ENCODE measurements around the gene TMEM18. TPM values are rescaled to one million over a fixed set of nuclear protein-coding genes. Genes with fewer than 3 reads are reported as not detected.

TMEM18 gene
- total and polyA plus RNA-seq, 2 of the 4 experiments (the other 2 are of a cell fraction), result 15.2 to 30.2 TPM

DNA sequence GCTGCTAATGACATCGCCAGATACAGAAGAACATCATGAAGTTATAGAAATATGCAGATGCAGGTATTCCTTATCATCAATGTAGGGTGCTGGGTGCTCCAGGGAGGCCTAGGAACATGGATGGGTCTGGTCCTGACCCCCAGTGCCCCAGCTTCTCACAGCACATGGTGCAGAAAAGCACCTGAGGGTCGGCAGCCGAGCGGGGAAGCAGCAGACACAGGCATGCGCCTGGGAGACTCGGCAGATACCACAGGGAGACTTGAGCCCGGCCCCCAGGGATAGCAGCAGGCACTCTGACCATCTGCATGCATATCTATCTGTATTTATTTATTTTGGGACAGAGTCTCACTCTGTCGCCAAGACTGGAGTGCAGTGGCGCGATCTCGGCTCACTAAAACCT lies 43.2 kb downstream of the TMEM18 start:
- Histone ChIP-seq H4K20me1 (ENCODE audit: insufficient read depth, low read length) (no peaks in the 10 kb centered on the region), H4K5ac (ENCODE audit: low read depth, low read length) (no peak overlapping the region), H3K4me1 (ENCODE audit: control insufficient read depth, insufficient read depth, low read length) (no peaks in the 10 kb centered on the region), H3K9me1 (ENCODE audit: insufficient read depth, low read length) (no peaks in the 10 kb centered on the region), H3K14ac (replicated peaks; ENCODE audit: low read depth, low read length) (no peak overlapping the region), H2BK15ac (ENCODE audit: low read depth, low read length) (no peak overlapping the region), H4K91ac (ENCODE audit: insufficient read depth, low read depth, low read length) (no peak overlapping the region), H2AK5ac (ENCODE audit: low read depth, low read length) (no peak overlapping the region), H2AFZ (replicated peaks; ENCODE audit: low read length, poor library complexity) (no peak overlapping the region), H2AK9ac (replicated peaks; ENCODE audit: low read depth, low read length, poor library complexity) (no peak overlapping the region), H3K4ac (ENCODE audit: low read depth, low read length) (no peak overlapping the region), H3K27me3 (ENCODE audit: control insufficient read depth, insufficient read depth, low read length) (no peaks in the 10 kb centered on the region), H2BK5ac (ENCODE audit: low read depth, low read length, poor library complexity, severe bottlenecking) (no peak overlapping the region), H3K56ac (ENCODE audit: extremely low read depth, insufficient read depth, low read length) (no peak overlapping the region), H3K4me3 (ENCODE audit: insufficient read depth, low read depth, low read length) (no peak overlapping the region), H3K18ac (ENCODE audit: low read depth, low read length) (no peak overlapping the region), H3K9me3 (ENCODE audit: control insufficient read depth, insufficient read depth, low read length) (no peaks in the 10 kb centered on the region), H2BK120ac (ENCODE audit: low read depth, low read length) (no peak overlapping the region), H3K79me1 (ENCODE audit: low read depth in 1 of 2, low read length in 2 of 2) (no peaks in the 10 kb centered on the region), H3K27ac (ENCODE audit: insufficient read depth, low read length) (no peak overlapping the region), H3K36me3 (ENCODE audit: control insufficient read depth, insufficient read depth, low read length) (no peaks in the 10 kb centered on the region), H3K9ac (ENCODE audit: low read depth, low read length) (no peak overlapping the region), H3K23ac (ENCODE audit: low read depth, low read length) (no peak overlapping the region), H3K4me2 (ENCODE audit: low read depth, low read length) (no peak overlapping the region), H2BK20ac (ENCODE audit: low read depth, low read length) (no peak overlapping the region), H4K8ac (ENCODE audit: low read depth in 2 of 2, low read length in 2 of 2) (no peak overlapping the region)
- ChIA-PET CTCF (no interaction called here), POLR2A (ENCODE audit: unreplicated experiment) (no interaction called here)
- intact Hi-C loops (cut with micrococcal nuclease), result no loop called here
- no CpG with 5 or more reads among the region's 11 CpGs for WGBS, 2 experiments (ENCODE audit: extremely low coverage in 2 of 2, insufficient read length in 1 of 2)
- in situ Hi-C loops (cut with MboI; ENCODE audit: low sequenced_read_pairs), result no loop called here
- TF ChIP-seq CHD1 (IDR thresholded peaks at IDR 0.05; ENCODE audit: low read depth, low read length), result no peak
- TF ChIP-seq, protein P1, sequence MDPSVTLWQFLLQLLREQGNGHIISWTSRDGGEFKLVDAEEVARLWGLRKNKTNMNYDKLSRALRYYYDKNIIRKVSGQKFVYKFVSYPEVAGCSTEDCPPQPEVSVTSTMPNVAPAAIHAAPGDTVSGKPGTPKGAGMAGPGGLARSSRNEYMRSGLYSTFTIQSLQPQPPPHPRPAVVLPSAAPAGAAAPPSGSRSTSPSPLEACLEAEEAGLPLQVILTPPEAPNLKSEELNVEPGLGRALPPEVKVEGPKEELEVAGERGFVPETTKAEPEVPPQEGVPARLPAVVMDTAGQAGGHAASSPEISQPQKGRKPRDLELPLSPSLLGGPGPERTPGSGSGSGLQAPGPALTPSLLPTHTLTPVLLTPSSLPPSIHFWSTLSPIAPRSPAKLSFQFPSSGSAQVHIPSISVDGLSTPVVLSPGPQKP (IDR thresholded peaks at IDR 0.05; ENCODE audit: borderline replicate concordance, low read depth, low read length), result no peak
- no peak for TF ChIP-seq RCOR1 (IDR thresholded peaks at IDR 0.05; ENCODE audit: insufficient replicate concordance, low read length)
- no peak for TF ChIP-seq FOS (IDR thresholded peaks at IDR 0.05; ENCODE audit: low read depth, low read length)
- TF ChIP-seq MXI1 (IDR thresholded peaks at IDR 0.05; ENCODE audit: borderline replicate concordance, low read depth, low read length), result no peak
- no peak for TF ChIP-seq RFX5 (IDR thresholded peaks at IDR 0.05; ENCODE audit: low read depth, low read length)
- no peak for TF ChIP-seq CEBPB (IDR thresholded peaks at IDR 0.05; ENCODE audit: low read depth, low read length)
- TF ChIP-seq BHLHE40 (IDR thresholded peaks at IDR 0.05; ENCODE audit: low read depth, low read length), result no peak
- ATAC-seq (ENCODE audit: low read depth) (no peak), DNase-seq (no peak)
- dilution Hi-C loops (cut with HindIII; ENCODE audit: low sequenced_read_pairs, unreplicated experiment), result no loop called here
- no TSS peak for BruUV-seq (replicated peaks)

Measured in IMR-90 (cell line).